Common myeloid progenitor, CD34-positive (primary cell): ENCODE data around the gene TLCD1.
"Not testable (repeated sequence)": the region's sequence is repeated elsewhere in the genome, so short reads cannot be mapped to it uniquely, and the experiment has no call there.

Source experiments
- CTCF ChIA-PET: fragments of 350-600 bp; sonication (Branson Sonifier 250); formaldehyde crosslinking; loops from one replicate; lab custom pipeline; 2021; ENCODE audit warnings: antibody characterized with exemption; lab: Charles Lee
- POLR2A ChIA-PET: fragments of 350-600 bp; sonication (Branson Sonifier 250); formaldehyde crosslinking; loops from one replicate; lab custom pipeline; 2021; ENCODE audit warnings: antibody characterized with exemption; lab: Charles Lee
- DNase-seq, 3 donors: peaks; one replicate each; pipeline versions ENCODE4 v3.0.0 to v3.0.0-alpha.2; 2013
- H3K27ac ChIP-seq, 2 experiments: 1 replicate in 1 of 2; 2 replicates in 1 of 2; pipeline ENCODE4 v1.7.0; 2013; ENCODE audit warnings: inconsistent platforms in 2 of 2, low read length in 2 of 2, mild to moderate bottlenecking in 2 of 2, low read depth in 1 of 2, moderate library complexity in 1 of 2; ENCODE audit not compliant: severe bottlenecking in 2 of 2, insufficient read depth in 1 of 2, poor library complexity in 1 of 2
- H3K27me3 ChIP-seq, 5 experiments: replicated peaks in 2 of 5; 1 replicate in 3 of 5; 2 replicates in 2 of 5; pipeline versions ENCODE4 v1.6.1 to v1.7.0; 2013; ENCODE audit warnings: low read length in 4 of 5, mild to moderate bottlenecking in 2 of 5, moderate library complexity in 2 of 5, inconsistent platforms in 1 of 5; ENCODE audit not compliant: insufficient read depth in 5 of 5, control insufficient read depth in 4 of 5
- H3K36me3 ChIP-seq, 4 experiments: 1 replicate in 2 of 4; 2 replicates in 2 of 4; pipeline versions ENCODE4 v1.6.1 to v1.7.0; 2013; ENCODE audit warnings: low read length in 3 of 4, control low read depth in 1 of 4, mild to moderate bottlenecking in 1 of 4; ENCODE audit not compliant: control insufficient read depth in 4 of 4, insufficient read depth in 4 of 4
- H3K4me1 ChIP-seq, 4 experiments: 1 replicate in 3 of 4; 2 replicates in 1 of 4; pipeline versions ENCODE4 v1.6.1 to v1.7.1; 2013; ENCODE audit warnings: low read length in 3 of 4, mild to moderate bottlenecking in 3 of 4, control low read depth in 1 of 4, inconsistent platforms in 1 of 4, moderate library complexity in 1 of 4; ENCODE audit not compliant: control insufficient read depth in 4 of 4, insufficient read depth in 4 of 4; ENCODE audit errors: control extremely low read depth in 1 of 4
- H3K4me3 ChIP-seq, 7 experiments: 1 replicate in 4 of 7; 2 replicates in 3 of 7; pipeline versions ENCODE4 v1.5.1 to v1.7.0; 2013; ENCODE audit warnings: mild to moderate bottlenecking in 7 of 7, low read length in 6 of 7, moderate library complexity in 6 of 7, inconsistent platforms in 2 of 7, low read depth in 2 of 7, control low read depth in 1 of 7; ENCODE audit not compliant: insufficient read depth in 4 of 7, control insufficient read depth in 1 of 7; ENCODE audit errors: extremely low read depth in 1 of 7
- H3K9me3 ChIP-seq, 5 experiments: 1 replicate in 4 of 5; 2 replicates in 1 of 5; pipeline versions ENCODE4 v1.6.1 to v1.7.1; 2013; ENCODE audit warnings: low read length in 4 of 5, mild to moderate bottlenecking in 2 of 5, inconsistent platforms in 1 of 5, low read depth in 1 of 5, moderate library complexity in 1 of 5; ENCODE audit not compliant: control insufficient read depth in 4 of 5, insufficient read depth in 2 of 5; ENCODE audit errors: control extremely low read depth in 1 of 5
- WGBS: methylation state at CpG from one replicate; pipeline ENCODE4 v1.1.5; 2013; ENCODE audit not compliant: insufficient coverage; 5-methylcytosine and 5-hydroxymethylcytosine counted together

Gene TLCD1

DNA sequence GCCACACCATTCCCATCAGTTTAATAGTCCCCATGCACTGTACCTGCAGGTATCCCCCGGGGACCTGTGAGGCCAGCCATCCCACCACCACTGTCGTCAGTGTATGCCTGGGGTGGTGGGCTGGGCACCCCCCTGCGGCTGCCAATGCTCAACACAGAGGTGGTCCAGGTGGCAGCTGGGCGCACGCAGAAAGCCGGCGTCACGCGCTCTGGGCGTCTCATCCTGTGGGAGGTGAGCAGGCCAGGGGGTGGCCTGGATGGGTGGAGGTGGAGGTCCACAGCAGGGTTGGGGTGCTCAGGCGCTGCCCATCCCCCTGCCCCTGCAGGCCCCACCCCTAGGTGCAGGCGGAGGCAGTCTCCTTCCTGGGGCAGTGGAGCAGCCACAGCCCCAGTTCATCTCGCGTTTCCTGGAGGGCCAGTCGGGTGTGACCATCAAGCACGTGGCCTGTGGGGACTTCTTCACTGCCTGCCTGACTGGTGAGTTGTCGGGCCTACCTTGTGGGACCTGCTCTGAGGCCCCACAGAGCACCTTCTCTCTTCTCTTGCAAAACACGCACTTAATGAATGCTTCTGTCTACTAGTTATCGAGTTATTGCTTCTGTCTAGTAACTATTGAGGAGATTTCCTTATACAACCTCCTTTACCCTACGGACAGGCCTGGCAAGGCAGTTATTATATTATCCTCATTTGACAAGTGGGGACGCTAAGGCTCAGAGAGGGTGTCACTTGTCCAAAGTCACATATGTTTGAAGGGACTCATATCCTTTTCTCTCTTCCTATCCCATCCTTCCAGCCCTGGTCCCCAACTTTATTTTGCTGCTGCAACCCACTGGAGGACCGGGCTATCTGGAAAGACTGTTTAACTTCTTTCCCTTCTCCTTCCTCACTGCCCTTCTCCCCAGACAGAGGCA is 12.0 kb upstream of the TLCD1 start:
- Histone ChIP-seq H3K4me1 (peaks cover 3 to 49% (median 44%) of the 10 kb centered on the region in 4 experiments), H3K9me3 (peaks cover 0 to 3% (median 0%) of the 10 kb centered on the region in 5 experiments), H3K36me3 (peaks cover 0 to 5% (median 4%) of the 10 kb centered on the region in 4 experiments), H3K27me3 (no peaks in the 10 kb centered on the region), H3K4me3 (no peak overlapping the region), H3K27ac (no peak overlapping the region)
- CTCF ChIA-PET = interaction anchor here (1.0 to 18.9 kb wide), 2 partner anchors 11 to 12 kb away, joined by 3 to 507 read pairs; partner anchors contain the start of genes NEK8, RPL23A and TLCD1
- POLR2A ChIA-PET = interaction anchor here (0.5 kb wide), 1 partner anchor 25 kb away, joined by 3 read pairs; no protein-coding TSS in a partner anchor
- WGBS = 96% methylated on average over 14 of the region's 22 CpGs
- DNase-seq = peak in 1 of 3 donors; percentile 44

DNA sequence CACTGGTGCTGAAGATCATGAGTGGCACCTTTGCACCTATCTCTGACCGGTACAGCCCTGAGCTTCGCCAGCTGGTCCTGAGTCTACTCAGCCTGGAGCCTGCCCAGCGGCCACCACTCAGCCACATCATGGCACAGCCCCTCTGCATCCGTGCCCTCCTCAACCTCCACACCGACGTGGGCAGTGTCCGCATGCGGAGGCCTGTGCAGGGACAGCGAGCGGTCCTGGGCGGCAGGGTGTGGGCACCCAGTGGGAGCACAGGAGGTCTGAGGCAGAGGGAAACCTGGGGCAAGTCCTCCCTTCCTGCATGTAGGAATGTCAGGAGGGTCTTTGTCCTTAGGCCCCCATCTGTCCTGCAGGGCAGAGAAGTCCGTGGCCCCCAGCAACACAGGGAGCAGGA is 11.3 kb upstream of the TLCD1 start:
- Histone ChIP-seq H3K9me3 (peaks cover 0 to 3% (median 0%) of the 10 kb centered on the region in 5 experiments), H3K4me1 (peaks cover 3 to 42% (median 37%) of the 10 kb centered on the region in 4 experiments), H3K36me3 (peaks cover 0 to 5% (median 4%) of the 10 kb centered on the region in 4 experiments), H3K27me3 (no peaks in the 10 kb centered on the region), H3K27ac (no peak overlapping the region), H3K4me3 (no peak overlapping the region)
- ChIA-PET POLR2A (no interaction called here), CTCF (interaction anchor here (0.6 to 18.9 kb wide), 3 partner anchors 10 to 46 kb away, joined by 3 to 507 read pairs (median 3); partner anchors contain the start of genes NEK8, RPL23A and TLCD1)
- 96% methylated on average over 8 of the region's 12 CpGs for WGBS
- DNase-seq = no peak

DNA sequence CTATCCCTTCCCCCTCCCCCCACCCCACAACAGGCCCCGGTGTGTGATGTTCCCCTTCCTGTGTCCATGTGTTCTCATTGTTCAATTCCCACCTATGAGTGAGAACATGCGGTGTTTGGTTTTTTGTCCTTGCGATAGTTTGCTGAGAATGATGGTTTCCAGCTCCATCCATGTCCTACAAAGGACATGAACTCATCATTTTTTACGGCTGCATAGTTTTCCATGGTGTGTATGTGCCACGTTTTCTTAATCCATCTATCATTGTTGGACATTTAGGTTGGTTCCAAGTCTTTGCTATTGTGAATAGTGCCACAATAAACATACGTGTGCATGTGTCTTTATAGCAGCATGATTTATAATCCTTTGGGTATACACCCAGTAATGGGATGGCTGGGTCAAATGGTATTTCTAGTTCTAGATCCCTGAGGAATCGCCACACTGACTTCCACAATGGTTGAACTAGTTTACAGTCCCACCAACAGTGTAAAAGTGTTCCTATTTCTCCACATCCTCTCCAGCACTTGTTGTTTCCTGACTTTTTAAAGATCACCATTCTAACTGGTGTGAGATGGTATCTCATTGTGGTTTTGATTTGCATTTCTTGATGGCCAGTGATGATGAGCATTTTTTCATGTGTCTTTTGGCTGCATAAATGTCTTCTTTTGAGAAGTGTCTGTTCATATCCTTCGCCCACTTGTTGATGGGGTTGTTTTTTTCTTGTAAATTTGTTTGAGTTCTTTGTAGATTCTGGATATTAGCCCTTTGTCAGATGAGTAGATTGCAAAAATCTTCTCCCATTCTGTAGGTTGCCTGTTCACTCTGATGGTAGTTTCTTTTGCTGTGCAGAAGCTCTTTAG is 10.1 kb upstream of the TLCD1 start:
- peaks cover 3 to 31% (median 25%) of the 10 kb centered on the region in 4 experiments for H3K4me1 ChIP-seq
- H3K36me3 ChIP-seq, H3K9me3 ChIP-seq, H3K4me3 ChIP-seq, H3K27me3 ChIP-seq, DNase-seq, H3K27ac ChIP-seq, POLR2A ChIA-PET: not testable (repeated sequence)
- CTCF ChIA-PET = interaction anchor here (0.6 to 18.9 kb wide), 4 partner anchors 9 to 45 kb away, joined by 3 to 507 read pairs (median 256); partner anchors contain the start of genes NEK8, RPL23A, TLCD1 and TRAF4
- no CpG with 5 or more reads among the region's 8 CpGs for WGBS

DNA sequence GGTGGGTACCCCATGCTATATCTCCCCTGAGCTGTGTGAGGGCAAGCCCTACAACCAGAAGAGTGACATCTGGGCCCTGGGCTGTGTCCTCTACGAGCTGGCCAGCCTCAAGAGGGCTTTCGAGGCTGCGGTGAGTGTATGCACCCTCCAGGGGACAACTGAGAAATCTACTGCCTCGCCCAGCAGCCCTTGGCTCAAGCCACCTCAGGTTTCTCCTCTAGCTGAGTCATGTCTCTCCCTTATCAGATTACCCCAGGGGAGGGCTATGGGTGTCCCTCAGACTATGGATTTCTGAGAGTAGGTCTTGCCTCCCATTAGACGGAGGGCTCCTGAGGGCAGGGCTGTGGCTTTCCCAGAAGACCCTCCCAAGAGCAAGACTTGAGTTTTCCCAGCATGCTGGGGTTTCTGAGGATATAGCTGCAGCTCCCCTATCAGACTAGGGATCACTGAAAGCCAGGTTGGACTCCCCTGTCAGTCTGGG is 9.2 kb upstream of the TLCD1 start:
- CTCF ChIA-PET = interaction anchor here (1.5 to 17.9 kb wide), 2 partner anchors 9 to 11 kb away, joined by 4 to 507 read pairs; partner anchors contain the start of genes TLCD1 and TRAF4

DNA sequence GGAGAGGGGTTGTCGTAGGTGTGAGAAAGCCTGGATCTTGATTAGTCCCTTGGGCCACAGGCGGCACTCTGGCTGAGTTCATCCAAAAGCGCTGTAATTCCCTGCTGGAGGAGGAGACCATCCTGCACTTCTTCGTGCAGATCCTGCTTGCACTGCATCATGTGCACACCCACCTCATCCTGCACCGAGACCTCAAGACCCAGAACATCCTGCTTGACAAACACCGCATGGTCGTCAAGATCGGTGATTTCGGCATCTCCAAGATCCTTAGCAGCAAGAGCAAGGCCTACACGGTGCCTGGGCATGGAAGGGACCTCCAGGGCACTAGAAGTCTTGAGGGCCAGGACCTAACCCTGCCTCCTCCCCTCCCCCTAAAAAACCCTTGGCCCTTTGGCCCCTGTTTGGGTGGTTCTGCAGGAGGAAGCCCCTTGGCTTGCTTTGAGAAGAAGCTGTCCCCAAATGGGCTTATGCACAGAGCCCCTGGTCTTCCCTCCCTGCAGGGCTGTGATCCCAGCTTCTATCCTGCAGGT is 8.7 kb upstream of the TLCD1 start:
- Histone ChIP-seq H3K27ac (peak overlapping the region in 1 of 2 experiments; percentile 15), H3K4me1 (peaks cover 3 to 19% (median 15%) of the 10 kb centered on the region in 4 experiments), H3K9me3 (peaks cover 0 to 3% (median 0%) of the 10 kb centered on the region in 5 experiments), H3K36me3 (peaks cover 0 to 5% (median 4%) of the 10 kb centered on the region in 4 experiments), H3K4me3 (no peak overlapping the region), H3K27me3 (no peaks in the 10 kb centered on the region)
- DNase-seq = no peak
- WGBS = 100% methylated on average over 7 of the region's 10 CpGs
- ChIA-PET POLR2A (no interaction called here), CTCF (interaction anchor here (1.5 to 17.9 kb wide), 2 partner anchors 8 to 11 kb away, joined by 4 to 507 read pairs; partner anchors contain the start of genes TLCD1 and TRAF4)

More for the DNA sequence above, 9.2 kb upstream of the TLCD1 start:
- Histone ChIP-seq H3K4me1 (peaks cover 3 to 22% (median 17%) of the 10 kb centered on the region in 4 experiments), H3K9me3 (peaks cover 0 to 3% (median 0%) of the 10 kb centered on the region in 5 experiments), H3K27me3 (no peaks in the 10 kb centered on the region), H3K36me3 (peaks cover 0 to 5% (median 4%) of the 10 kb centered on the region in 4 experiments), H3K4me3 (no peak overlapping the region), H3K27ac (peak overlapping the region in 1 of 2 experiments; percentile 15)
- no peak for DNase-seq
- POLR2A ChIA-PET = no interaction called here
- WGBS = 84% methylated on average over 3 of the region's 5 CpGs

DNA sequence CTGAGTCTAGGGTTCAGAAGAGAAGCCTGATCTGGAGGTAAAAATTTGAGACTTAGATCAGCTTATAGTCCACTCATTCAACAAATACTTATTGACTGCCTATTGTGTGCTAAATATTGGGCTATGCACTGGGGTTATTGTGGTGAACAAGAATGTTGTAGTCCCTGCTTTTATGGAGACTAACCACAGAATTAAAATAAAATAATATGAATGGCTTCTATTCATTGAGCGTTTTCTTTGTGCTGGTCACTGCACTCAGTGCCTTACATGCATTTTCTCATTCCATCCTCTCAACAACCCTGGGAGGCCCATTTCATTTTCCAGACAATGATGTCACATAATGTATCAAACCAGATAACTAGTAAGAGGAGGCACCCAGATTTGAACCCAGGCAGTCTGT is 7.3 kb upstream of the TLCD1 start:
- POLR2A ChIA-PET = interaction anchor here (0.7 kb wide), 1 partner anchor 165 kb away, joined by 3 read pairs; no protein-coding TSS in a partner anchor
- H3K4me3 ChIP-seq = no peak overlapping the region
- DNase-seq = no peak
- H3K27me3 ChIP-seq = no peaks in the 10 kb centered on the region
- peaks cover 0 to 5% (median 4%) of the 10 kb centered on the region in 4 experiments for H3K36me3 ChIP-seq
- peaks cover 0 to 3% (median 0%) of the 10 kb centered on the region in 5 experiments for H3K9me3 ChIP-seq
- H3K27ac ChIP-seq = no peak overlapping the region
- no CpG with 5 or more reads among the region's 1 CpG for WGBS
- H3K4me1 ChIP-seq = peaks cover 2 to 14% (median 9%) of the 10 kb centered on the region in 4 experiments
- CTCF ChIA-PET = interaction anchor here (0.5 to 17.9 kb wide), 3 partner anchors 13 to 110 kb away, joined by 3 to 507 read pairs (median 3); partner anchors contain the start of gene TRAF4
